HG02840 (cell line): ENCODE results near the gene BROX.
"Not testable (repeated sequence)": the region's sequence is repeated elsewhere in the genome, so short reads cannot be mapped to it uniquely, and the experiment has no call there.

Source experiments
- ATAC-seq: cut with Tn5 transposase; IDR thresholded peaks from one replicate; pipeline ENCODE4 v1.9.1; 2021; ENCODE audit warnings: mild to moderate bottlenecking, moderate library complexity, moderate number of reproducible peaks; ENCODE audit not compliant: unreplicated experiment, low FRiP score

BROX gene

GRCh38 chr1:222712253-222713090 lies at the start of gene BROX, which contains the start of gene AIDA:
BROX (plus strand) TSS chr1:222712564; CDS start chr1:222715700, 3,136 bp downstream.
AIDA (minus strand) TSS chr1:222712491; CDS start chr1:222712317, 174 bp downstream.
- ATAC-seq: peak; percentile 74

- no peak for ATAC-seq
These were observed 48.9 kb upstream of the BROX start for GRCh38 chr1:222663431-222663934.

- no peak for ATAC-seq
These were observed 46.4 kb upstream of the BROX start for GRCh38 chr1:222665964-222666363.

GRCh38 chr1:222668184-222668583 lies 44.2 kb upstream of the BROX start:
- not testable (repeated sequence) for ATAC-seq

GRCh38 chr1:222669107-222669506 lies 43.3 kb upstream of the BROX start:
- ATAC-seq: not testable (repeated sequence)

GRCh38 chr1:222670110-222670509 lies 42.3 kb upstream of the BROX start:
- no peak for ATAC-seq

- ATAC-seq: no peak
These were observed 32.3 kb upstream of the BROX start for GRCh38 chr1:222680080-222680479.

GRCh38 chr1:222691016-222691415 lies 21.3 kb upstream of the BROX start:
- no peak for ATAC-seq

- ATAC-seq: no peak
These were observed 17.4 kb upstream of the BROX start for GRCh38 chr1:222694927-222695326.

- no peak for ATAC-seq
These were observed 15.6 kb upstream of the BROX start for GRCh38 chr1:222696741-222697140.

GRCh38 chr1:222697203-222697602 lies 15.2 kb upstream of the BROX start:
- ATAC-seq: no peak

- no peak for ATAC-seq
These were observed 14.5 kb upstream of the BROX start for GRCh38 chr1:222697826-222698225.

GRCh38 chr1:222702210-222702609 lies 10.2 kb upstream of the BROX start:
- ATAC-seq: no peak

- no peak for ATAC-seq
These were observed 8.1 kb upstream of the BROX start for GRCh38 chr1:222704260-222704659.

- no peak for ATAC-seq
These were observed 5.5 kb upstream of the BROX start for GRCh38 chr1:222706815-222707214.

- ATAC-seq: no peak
These were observed 2.6 kb upstream of the BROX start for GRCh38 chr1:222709700-222710153.

GRCh38 chr1:222711319-222712252 lies 778 bp upstream of the BROX start:
- ATAC-seq: peak; percentile 33

GRCh38 chr1:222713091-222713961 lies 962 bp downstream of the BROX start:
- peak; percentile 63 for ATAC-seq

GRCh38 chr1:222716393-222716792 lies 4.0 kb downstream of the BROX start:
- ATAC-seq: no peak

GRCh38 chr1:222728746-222729145 lies 16.4 kb downstream of the BROX start:
- no peak for ATAC-seq
